Cardiac fibroblast (primary cell): Measurements from ENCODE around the gene ELAPOR2.

ENCODE experiments used
- DNase-seq, 2 donors: peaks; one replicate each; pipeline versions ENCODE4 v3.0.0 to v3.0.0-alpha.2; 2010; ENCODE audit warnings: low read depth in 2 of 2
- H3K4me3 ChIP-seq, 2 donors: replicated peaks in 1 of 2; 1 replicate in 1 of 2; 2 replicates in 1 of 2; pipeline ENCODE4 v1.5.1; 2011; ENCODE audit warnings: low read depth in 2 of 2, low read length in 2 of 2, mild to moderate bottlenecking in 2 of 2, moderate library complexity in 1 of 2
- CTCF ChIP-seq: IDR thresholded peaks from one replicate; pipeline ENCODE4 v1.5.1; 2011; ENCODE audit warnings: low read depth, mild to moderate bottlenecking, low read length, inconsistent platforms

ELAPOR2 gene

GRCh38 chr7:87021285-87021684 lies 38.2 kb downstream of the ELAPOR2 start:
- TF ChIP-seq CTCF, result no peak
- no peak overlapping the region for H3K4me3 ChIP-seq
- no peak for DNase-seq

- no peak overlapping the region for H3K4me3 ChIP-seq
- TF ChIP-seq CTCF, result no peak
- no peak for DNase-seq
Observed at GRCh38 chr7:87016606-87017005, 42.8 kb downstream of the ELAPOR2 start.

- no peak for DNase-seq
- TF ChIP-seq CTCF, result no peak
Observed at GRCh38 chr7:87013840-87014190, 45.6 kb downstream of the ELAPOR2 start.

GRCh38 chr7:87013136-87013839 lies 46.2 kb downstream of the ELAPOR2 start:
- DNase-seq, result no peak
- H3K4me3 ChIP-seq, result no peak overlapping the region
- no peak for TF ChIP-seq CTCF

More at GRCh38 chr7:87013840-87014190, 45.6 kb downstream of the ELAPOR2 start:
- no peak overlapping the region for H3K4me3 ChIP-seq
